WTC11 (cell line): ENCODE results near the gene CLEC2A. TPM values are rescaled to one million over a fixed set of nuclear protein-coding genes. Genes with fewer than 3 reads are reported as not detected.

Experiments
- ATAC-seq: fragments of 200-7000 bp; cut with Tn5 transposase; 2 replicates; pipeline ENCODE4 v1.10.0; 2021; ENCODE audit warnings: mild to moderate bottlenecking, moderate library complexity
- CTCF ChIA-PET: fragments of 300-600 bp; sonication (Branson Sonifier 250); formaldehyde crosslinking; loops from one replicate; lab custom pipeline; 2021; ENCODE audit warnings: antibody characterized with exemption; lab: Charles Lee
- POLR2A ChIA-PET: fragments of 350-600 bp; sonication (Branson Sonifier 250); formaldehyde crosslinking; loops from one replicate; lab custom pipeline; 2021; ENCODE audit warnings: antibody characterized with exemption; lab: Charles Lee
- DNase-seq: peaks from one replicate; pipeline ENCODE4 v3.0.0; 2021; ENCODE audit warnings: low spot score
- H3K27ac Mint-ChIP-seq: 2 replicates; pipeline ENCODE4 v1.8.0; 2021; ENCODE audit warnings: mixed read lengths
- H3K27me3 Mint-ChIP-seq: 2 replicates; pipeline ENCODE4 v1.8.0; 2021; ENCODE audit warnings: low read depth, mild to moderate bottlenecking, moderate library complexity, mixed read lengths
- H3K36me3 Mint-ChIP-seq: 2 replicates; pipeline ENCODE4 v1.8.0; 2021; ENCODE audit warnings: mixed read lengths
- H3K4me1 Mint-ChIP-seq: 2 replicates; pipeline ENCODE4 v1.8.0; 2022; ENCODE audit warnings: mixed read lengths
- H3K4me3 Mint-ChIP-seq: 2 replicates; pipeline ENCODE4 v1.8.0; 2021; ENCODE audit warnings: mild to moderate bottlenecking, moderate library complexity, mixed read lengths
- H3K9me3 Mint-ChIP-seq: 2 replicates; pipeline ENCODE4 v1.8.0; 2021; ENCODE audit warnings: mixed read lengths
- ATF2 ChIP-seq: sonication (generic); formaldehyde crosslinking; IDR thresholded peaks from 2 replicates; pipeline ENCODE4 v1.8.1; 2022; ENCODE audit warnings: low read depth, missing genetic modification reagents, borderline replicate concordance
- ATF6 ChIP-seq: sonication (generic); formaldehyde crosslinking; IDR thresholded peaks from 2 replicates; pipeline ENCODE4 v1.8.1; 2023; ENCODE audit warnings: mild to moderate bottlenecking, missing genetic modification reagents
- CREM ChIP-seq: sonication (generic); formaldehyde crosslinking; IDR thresholded peaks from 2 replicates; pipeline ENCODE4 v1.8.1; 2022; ENCODE audit warnings: mild to moderate bottlenecking, missing genetic modification reagents, moderate library complexity
- EMX1 ChIP-seq: fragments of 250-450 bp; sonication (Bioruptor Pico); IDR thresholded peaks from 2 replicates; pipeline ENCODE4 v1.8.0; 2021; ENCODE audit warnings: mild to moderate bottlenecking
- ESRRA ChIP-seq: sonication (generic); formaldehyde crosslinking; IDR thresholded peaks from 2 replicates; pipeline ENCODE4 v1.8.1; 2022; ENCODE audit warnings: mild to moderate bottlenecking, missing genetic modification reagents, borderline replicate concordance
- FOXJ3 ChIP-seq: sonication (generic); formaldehyde crosslinking; IDR thresholded peaks from 2 replicates; pipeline ENCODE4 v1.9.0; 2021; ENCODE audit warnings: missing genetic modification reagents, mild to moderate bottlenecking, borderline replicate concordance
- IRF2 ChIP-seq: sonication (generic); formaldehyde crosslinking; IDR thresholded peaks from 2 replicates; pipeline ENCODE4 v1.8.0; 2022; ENCODE audit warnings: low read depth, missing genetic modification reagents, borderline replicate concordance
- OVOL2 ChIP-seq: fragments of 250-450 bp; sonication (Bioruptor Pico); IDR thresholded peaks from 2 replicates; pipeline ENCODE4 v1.9.0; 2021; ENCODE audit warnings: mild to moderate bottlenecking, borderline replicate concordance
- SOX15 ChIP-seq: fragments of 250-450 bp; sonication (Bioruptor Pico); IDR thresholded peaks from 2 replicates; pipeline ENCODE4 v1.9.0; 2021; ENCODE audit warnings: mild to moderate bottlenecking
- ZBTB43 ChIP-seq: sonication (generic); formaldehyde crosslinking; IDR thresholded peaks from 2 replicates; pipeline ENCODE4 v1.8.1; 2023; ENCODE audit warnings: mild to moderate bottlenecking, missing genetic modification reagents
- ZSCAN18 ChIP-seq: fragments of 250-450 bp; sonication (Bioruptor Pico); IDR thresholded peaks from 2 replicates; pipeline ENCODE4 v2.1.2; 2022; ENCODE audit warnings: mild to moderate bottlenecking, moderate library complexity
- total RNA-seq: library from RNA; stranded (reverse); gene quantifications from 3 replicates; pipeline ENCODE4 v1.2.3, GENCODE V29; 2021
- TF ChIP-seq, protein P1 (sequence below): sonication (generic); formaldehyde crosslinking; IDR thresholded peaks from 2 replicates; pipeline ENCODE4 v1.8.1; 2022; ENCODE audit warnings: mild to moderate bottlenecking, missing genetic modification reagents, moderate library complexity, borderline replicate concordance
- TF ChIP-seq, protein P2 (sequence below): sonication (generic); formaldehyde crosslinking; IDR thresholded peaks from 2 replicates; pipeline ENCODE4 v1.8.1; 2022; ENCODE audit warnings: mild to moderate bottlenecking, moderate library complexity, missing genetic modification reagents
- TF ChIP-seq, protein P3 (sequence below): fragments of 250-450 bp; sonication (Bioruptor Pico); IDR thresholded peaks from 2 replicates; pipeline ENCODE4 v1.9.0; 2021; ENCODE audit warnings: mild to moderate bottlenecking, borderline replicate concordance

Gene CLEC2A
- total RNA-seq, 1 experiment from 2014 or later, result 3.5 TPM

- Mint-ChIP-seq H3K27me3 (no peaks in the 10 kb centered on the region), H3K27ac (no peak overlapping the region), H3K4me1 (peaks cover 22% of the 10 kb centered on the region)
- no peak for ATAC-seq
- POLR2A ChIA-PET, result no interaction called here
- DNase-seq, result no peak
- TF ChIP-seq OVOL2 (CRISPR knock-in tag) (no peak), ESRRA (CRISPR knock-in tag) (no peak), SOX15 (no peak), ZBTB43 (CRISPR knock-in tag) (no peak), EMX1 (CRISPR knock-in tag) (no peak), FOXJ3 (CRISPR knock-in tag) (no peak), ZSCAN18 (CRISPR knock-in tag) (no peak), IRF2 (CRISPR knock-in tag) (no peak), CREM (CRISPR knock-in tag) (no peak), ATF6 (CRISPR knock-in tag) (no peak), ATF2 (CRISPR knock-in tag) (no peak)
- TF ChIP-seq, protein P1, sequence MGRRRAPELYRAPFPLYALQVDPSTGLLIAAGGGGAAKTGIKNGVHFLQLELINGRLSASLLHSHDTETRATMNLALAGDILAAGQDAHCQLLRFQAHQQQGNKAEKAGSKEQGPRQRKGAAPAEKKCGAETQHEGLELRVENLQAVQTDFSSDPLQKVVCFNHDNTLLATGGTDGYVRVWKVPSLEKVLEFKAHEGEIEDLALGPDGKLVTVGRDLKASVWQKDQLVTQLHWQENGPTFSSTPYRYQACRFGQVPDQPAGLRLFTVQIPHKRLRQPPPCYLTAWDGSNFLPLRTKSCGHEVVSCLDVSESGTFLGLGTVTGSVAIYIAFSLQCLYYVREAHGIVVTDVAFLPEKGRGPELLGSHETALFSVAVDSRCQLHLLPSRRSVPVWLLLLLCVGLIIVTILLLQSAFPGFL (CRISPR knock-in tag), result no peak
- TF ChIP-seq, protein P2, sequence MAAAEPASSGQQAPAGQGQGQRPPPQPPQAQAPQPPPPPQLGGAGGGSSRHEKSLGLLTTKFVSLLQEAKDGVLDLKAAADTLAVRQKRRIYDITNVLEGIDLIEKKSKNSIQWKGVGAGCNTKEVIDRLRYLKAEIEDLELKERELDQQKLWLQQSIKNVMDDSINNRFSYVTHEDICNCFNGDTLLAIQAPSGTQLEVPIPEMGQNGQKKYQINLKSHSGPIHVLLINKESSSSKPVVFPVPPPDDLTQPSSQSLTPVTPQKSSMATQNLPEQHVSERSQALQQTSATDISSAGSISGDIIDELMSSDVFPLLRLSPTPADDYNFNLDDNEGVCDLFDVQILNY (CRISPR knock-in tag), result no peak
- TF ChIP-seq, protein P3, sequence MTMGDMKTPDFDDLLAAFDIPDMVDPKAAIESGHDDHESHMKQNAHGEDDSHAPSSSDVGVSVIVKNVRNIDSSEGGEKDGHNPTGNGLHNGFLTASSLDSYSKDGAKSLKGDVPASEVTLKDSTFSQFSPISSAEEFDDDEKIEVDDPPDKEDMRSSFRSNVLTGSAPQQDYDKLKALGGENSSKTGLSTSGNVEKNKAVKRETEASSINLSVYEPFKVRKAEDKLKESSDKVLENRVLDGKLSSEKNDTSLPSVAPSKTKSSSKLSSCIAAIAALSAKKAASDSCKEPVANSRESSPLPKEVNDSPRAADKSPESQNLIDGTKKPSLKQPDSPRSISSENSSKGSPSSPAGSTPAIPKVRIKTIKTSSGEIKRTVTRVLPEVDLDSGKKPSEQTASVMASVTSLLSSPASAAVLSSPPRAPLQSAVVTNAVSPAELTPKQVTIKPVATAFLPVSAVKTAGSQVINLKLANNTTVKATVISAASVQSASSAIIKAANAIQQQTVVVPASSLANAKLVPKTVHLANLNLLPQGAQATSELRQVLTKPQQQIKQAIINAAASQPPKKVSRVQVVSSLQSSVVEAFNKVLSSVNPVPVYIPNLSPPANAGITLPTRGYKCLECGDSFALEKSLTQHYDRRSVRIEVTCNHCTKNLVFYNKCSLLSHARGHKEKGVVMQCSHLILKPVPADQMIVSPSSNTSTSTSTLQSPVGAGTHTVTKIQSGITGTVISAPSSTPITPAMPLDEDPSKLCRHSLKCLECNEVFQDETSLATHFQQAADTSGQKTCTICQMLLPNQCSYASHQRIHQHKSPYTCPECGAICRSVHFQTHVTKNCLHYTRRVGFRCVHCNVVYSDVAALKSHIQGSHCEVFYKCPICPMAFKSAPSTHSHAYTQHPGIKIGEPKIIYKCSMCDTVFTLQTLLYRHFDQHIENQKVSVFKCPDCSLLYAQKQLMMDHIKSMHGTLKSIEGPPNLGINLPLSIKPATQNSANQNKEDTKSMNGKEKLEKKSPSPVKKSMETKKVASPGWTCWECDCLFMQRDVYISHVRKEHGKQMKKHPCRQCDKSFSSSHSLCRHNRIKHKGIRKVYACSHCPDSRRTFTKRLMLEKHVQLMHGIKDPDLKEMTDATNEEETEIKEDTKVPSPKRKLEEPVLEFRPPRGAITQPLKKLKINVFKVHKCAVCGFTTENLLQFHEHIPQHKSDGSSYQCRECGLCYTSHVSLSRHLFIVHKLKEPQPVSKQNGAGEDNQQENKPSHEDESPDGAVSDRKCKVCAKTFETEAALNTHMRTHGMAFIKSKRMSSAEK (CRISPR knock-in tag), result no peak
- TF ChIP-seq, all 79 proteins: peak for 0
- Mint-ChIP-seq H3K9me3 (peaks cover 6% of the 10 kb centered on the region), H3K4me3 (no peak overlapping the region), H3K36me3 (no peaks in the 10 kb centered on the region)
- CTCF ChIA-PET, result interaction anchor here (1.2 to 1.6 kb wide), 3 partner anchors 58 to 281 kb away, joined by 3 to 4 read pairs (median 4); no protein-coding TSS in a partner anchor
Measured at GRCh38 chr12:9872162-9872561, 60.0 kb downstream of the CLEC2A start.
